B cell (primary cell): Measurements from ENCODE around the gene TUBGCP2. TPM values are rescaled to one million over a fixed set of nuclear protein-coding genes. Genes with fewer than 3 reads are reported as not detected.

Experiments used
- ATAC-seq: fragments of 200-7000 bp; cut with Tn5 transposase; one replicate; pipeline ENCODE4 v1.10.0; 2021; ENCODE audit warnings: low read depth, mild to moderate bottlenecking, moderate number of reproducible peaks, moderate library complexity
- CTCF ChIA-PET: fragments of 350-600 bp; sonication (Branson Sonifier 250); formaldehyde crosslinking; loops from one replicate; lab custom pipeline; 2021; ENCODE audit warnings: antibody characterized with exemption, inconsistent platforms; lab: Charles Lee
- POLR2A ChIA-PET: fragments of 350-600 bp; sonication (Branson Sonifier 250); formaldehyde crosslinking; loops from one replicate; lab custom pipeline; 2021; ENCODE audit warnings: antibody characterized with exemption; lab: Charles Lee
- DNase-seq: peaks from one replicate; pipeline ENCODE4 v3.0.0; 2013
- H2AFZ ChIP-seq: 2 replicates; pipeline ENCODE4 v1.6.1; 2012; ENCODE audit warnings: mild to moderate bottlenecking, low read depth, low read length; ENCODE audit not compliant: insufficient read depth, poor library complexity, severe bottlenecking
- H3K27ac ChIP-seq, 2 donors: 1 replicate in 1 of 2; 2 replicates in 1 of 2; pipeline ENCODE4 v1.5.1; 2012 to 2013; ENCODE audit warnings: low read length in 2 of 2, mild to moderate bottlenecking in 2 of 2, moderate library complexity in 1 of 2
- H3K27me3 ChIP-seq, 4 experiments: fragments of 200-600 bp in 1 of 4; sonication (generic) in 1 of 4; replicated peaks in 1 of 4; 1 replicate in 2 of 4; 2 replicates in 2 of 4; pipeline versions ENCODE4 v1.6.1 to v1.7.0; 2013 to 2016; ENCODE audit warnings: low read length in 3 of 4, mild to moderate bottlenecking in 2 of 4, mixed read lengths in 1 of 4, moderate library complexity in 1 of 4; ENCODE audit not compliant: insufficient read depth in 4 of 4, control insufficient read depth in 3 of 4; ENCODE audit errors: control extremely low read depth in 1 of 4
- H3K36me3 ChIP-seq, 2 experiments: replicated peaks in 1 of 2; 1 replicate in 1 of 2; 2 replicates in 1 of 2; pipeline versions ENCODE4 v1.6.1 to v1.7.1; 2013; ENCODE audit warnings: low read length in 1 of 2; ENCODE audit not compliant: insufficient read depth in 2 of 2, control insufficient read depth in 1 of 2; ENCODE audit errors: control extremely low read depth in 1 of 2, extremely low read depth in 1 of 2
- H3K4me1 ChIP-seq, 2 donors: fragments of 200-600 bp in 1 of 2; sonication (generic) in 1 of 2; 1 replicate in 1 of 2; 2 replicates in 1 of 2; pipeline versions ENCODE4 v1.5.1 to v1.6.1; 2013 to 2017; ENCODE audit warnings: low read length in 2 of 2; ENCODE audit not compliant: control insufficient read depth in 2 of 2, insufficient read depth in 2 of 2
- H3K4me2 ChIP-seq: replicated peaks from 2 replicates; pipeline ENCODE3; 2012; ENCODE audit warnings: mild to moderate bottlenecking, low read depth, low read length; ENCODE audit not compliant: poor library complexity, severe bottlenecking
- H3K4me3 ChIP-seq, 5 experiments: fragments of 200-600 bp in 1 of 5; sonication (generic) in 1 of 5; 1 replicate in 3 of 5; 2 replicates in 2 of 5; pipeline versions ENCODE4 v1.5.1 to v1.7.0; 2011 to 2016; ENCODE audit warnings: low read length in 4 of 5, mild to moderate bottlenecking in 4 of 5, low read depth in 2 of 5, control low read depth in 1 of 5, moderate library complexity in 1 of 5; ENCODE audit not compliant: insufficient read depth in 1 of 5; ENCODE audit errors: control extremely low read depth in 1 of 5, extremely low read depth in 1 of 5
- H3K79me2 ChIP-seq: fragments of 200-600 bp; sonication (generic); one replicate; pipeline ENCODE4 v1.6.0; 2016; ENCODE audit warnings: low read length; ENCODE audit not compliant: control insufficient read depth, insufficient read depth
- H3K9ac ChIP-seq: fragments of 200-600 bp; sonication (generic); 2 replicates; pipeline ENCODE4 v1.6.1; 2017; ENCODE audit warnings: mild to moderate bottlenecking, low read length, moderate library complexity
- H3K9me3 ChIP-seq, 3 donors: one replicate each; pipeline versions ENCODE4 v1.6.1 to v1.7.1; 2013; ENCODE audit warnings: low read length in 2 of 3; ENCODE audit not compliant: control insufficient read depth in 2 of 3, insufficient read depth in 1 of 3; ENCODE audit errors: control extremely low read depth in 1 of 3
- H4K20me1 ChIP-seq: 2 replicates; pipeline ENCODE4 v1.6.0; 2012; ENCODE audit warnings: mild to moderate bottlenecking, low read length; ENCODE audit not compliant: insufficient read depth, control insufficient read depth, poor library complexity, severe bottlenecking
- H3K27ac Mint-ChIP-seq: one replicate; pipeline ENCODE4 v1.8.0; 2021; ENCODE audit warnings: mixed read lengths
- H3K27me3 Mint-ChIP-seq: one replicate; pipeline ENCODE4 v1.8.0; 2021; ENCODE audit warnings: mixed read lengths
- H3K4me1 Mint-ChIP-seq: one replicate; pipeline ENCODE4 v1.8.0; 2021; ENCODE audit warnings: mixed read lengths
- H3K4me3 Mint-ChIP-seq: one replicate; pipeline ENCODE4 v1.8.0; 2021; ENCODE audit warnings: mixed read lengths
- H3K9me3 Mint-ChIP-seq: one replicate; pipeline ENCODE4 v1.8.0; 2022; ENCODE audit warnings: mixed read lengths; ENCODE audit not compliant: insufficient read depth
- EZH2 ChIP-seq: IDR thresholded peaks from 2 replicates; pipeline ENCODE4 v1.6.1; 2012; ENCODE audit warnings: borderline replicate concordance, low read depth, mild to moderate bottlenecking, moderate library complexity, low read length; ENCODE audit not compliant: insufficient read depth, poor library complexity, severe bottlenecking
- WGBS: methylation state at CpG from one replicate; pipeline ENCODE4 v1.1.5; 2013; ENCODE audit warnings: missing lambda C conversion rate; ENCODE audit not compliant: insufficient coverage; 5-methylcytosine and 5-hydroxymethylcytosine counted together
- intact Hi-C: fragments of 100-400 bp; cut with micrococcal nuclease; formaldehyde crosslinking; loops from one replicate; pipeline ENCODE4 v1.10.0; 2022
- polyA plus RNA-seq: library from polyadenylated mRNA; depleted of rRNA; stranded (reverse); fragments of >200 nt; gene quantifications from 2 replicates; pipeline ENCODE4 v1.2.3, GENCODE V29; 2012
- total RNA-seq, 2 donors: library from RNA; stranded (reverse); fragments of 120-200 nt in 1 of 2; gene quantifications; 1 replicate in 1 of 2; 2 replicates in 1 of 2; pipeline versions ENCODE4 v1.2.3 to v1.2.4, GENCODE V29; 2013 to 2022
- TF ChIP-seq, protein P1 (sequence below): fragments of 200-600 bp; IDR thresholded peaks from one replicate; pipeline ENCODE4 v1.8.0; 2022; ENCODE audit warnings: antibody characterized with exemption, mild to moderate bottlenecking

TUBGCP2 gene
- total and polyA plus RNA-seq, 2 donors (not counting 1 experiment from before 2014, with no cell fraction given), result 50.3 to 90.3 TPM

DNA sequence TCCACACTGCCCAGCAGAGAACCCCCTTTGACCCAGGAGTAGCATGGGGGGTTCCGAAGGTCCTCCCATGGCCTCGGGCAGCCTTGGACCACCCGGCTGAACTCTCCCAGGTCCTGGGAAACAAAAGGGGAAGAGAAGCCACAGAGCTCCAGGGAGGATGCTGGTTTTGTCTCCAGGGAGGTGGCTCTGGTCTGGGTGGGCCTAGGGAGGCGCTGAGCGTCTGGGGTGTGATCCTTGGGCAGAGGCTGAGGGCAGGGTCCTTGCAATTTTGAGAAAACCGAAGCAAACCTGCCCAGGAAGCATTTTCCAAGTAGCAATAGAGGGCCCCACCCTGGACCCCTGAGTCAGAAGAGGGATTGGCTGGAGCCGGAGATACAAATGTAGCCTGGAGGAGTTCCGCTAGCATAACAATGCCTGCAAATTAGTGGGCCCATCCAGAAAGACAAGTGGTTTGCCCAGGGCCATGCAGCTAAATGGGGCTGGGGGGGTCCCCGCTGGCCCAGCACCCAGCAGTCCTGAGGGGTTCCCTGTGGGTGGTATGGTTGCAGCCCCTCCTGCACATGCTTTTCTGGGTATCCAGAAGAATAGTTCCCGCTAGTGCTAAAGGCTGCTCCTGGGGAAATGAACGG, 76.6 kb downstream of the TUBGCP2 start:
- H3K79me2 ChIP-seq, result no peaks in the 10 kb centered on the region
- no peak overlapping the region for H2AFZ ChIP-seq
- ATAC-seq (no peak), DNase-seq (no peak)
- H3K4me1 Mint-ChIP-seq, result peaks cover 19% of the 10 kb centered on the region
- H3K27me3 Mint-ChIP-seq, result peaks cover 33% of the 10 kb centered on the region
- intact Hi-C loops, result no loop called here
- peaks cover 4% of the 10 kb centered on the region for H4K20me1 ChIP-seq
- H3K4me3 ChIP-seq, result no peak overlapping the region
- no peaks in the 10 kb centered on the region for H3K9me3 Mint-ChIP-seq
- no peak overlapping the region for H3K27ac Mint-ChIP-seq
- ChIA-PET POLR2A (no interaction called here), CTCF (interaction anchor here (1.2 kb wide), 1 partner anchor 14 kb away, joined by 3 read pairs; no protein-coding TSS in a partner anchor)
- peaks cover 34 to 37% of the 10 kb centered on the region in 2 donors for H3K4me1 ChIP-seq
- no peak overlapping the region for H3K9ac ChIP-seq
- WGBS, result 65% methylated on average over 11 of the region's 11 CpGs
- no peaks in the 10 kb centered on the region for H3K36me3 ChIP-seq
- no peak overlapping the region for H3K27ac ChIP-seq
- no peak overlapping the region for H3K4me2 ChIP-seq
- no peak for TF ChIP-seq EZH2
- TF ChIP-seq, protein P1, sequence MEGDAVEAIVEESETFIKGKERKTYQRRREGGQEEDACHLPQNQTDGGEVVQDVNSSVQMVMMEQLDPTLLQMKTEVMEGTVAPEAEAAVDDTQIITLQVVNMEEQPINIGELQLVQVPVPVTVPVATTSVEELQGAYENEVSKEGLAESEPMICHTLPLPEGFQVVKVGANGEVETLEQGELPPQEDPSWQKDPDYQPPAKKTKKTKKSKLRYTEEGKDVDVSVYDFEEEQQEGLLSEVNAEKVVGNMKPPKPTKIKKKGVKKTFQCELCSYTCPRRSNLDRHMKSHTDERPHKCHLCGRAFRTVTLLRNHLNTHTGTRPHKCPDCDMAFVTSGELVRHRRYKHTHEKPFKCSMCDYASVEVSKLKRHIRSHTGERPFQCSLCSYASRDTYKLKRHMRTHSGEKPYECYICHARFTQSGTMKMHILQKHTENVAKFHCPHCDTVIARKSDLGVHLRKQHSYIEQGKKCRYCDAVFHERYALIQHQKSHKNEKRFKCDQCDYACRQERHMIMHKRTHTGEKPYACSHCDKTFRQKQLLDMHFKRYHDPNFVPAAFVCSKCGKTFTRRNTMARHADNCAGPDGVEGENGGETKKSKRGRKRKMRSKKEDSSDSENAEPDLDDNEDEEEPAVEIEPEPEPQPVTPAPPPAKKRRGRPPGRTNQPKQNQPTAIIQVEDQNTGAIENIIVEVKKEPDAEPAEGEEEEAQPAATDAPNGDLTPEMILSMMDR, result no peak
- peaks cover 0 to 12% (median 0%) of the 10 kb centered on the region in 3 donors for H3K9me3 ChIP-seq
- H3K4me3 Mint-ChIP-seq, result peak overlapping the region; percentile 45
- H3K27me3 ChIP-seq, result peaks cover 0 to 57% (median 23%) of the 10 kb centered on the region in 4 experiments

DNA sequence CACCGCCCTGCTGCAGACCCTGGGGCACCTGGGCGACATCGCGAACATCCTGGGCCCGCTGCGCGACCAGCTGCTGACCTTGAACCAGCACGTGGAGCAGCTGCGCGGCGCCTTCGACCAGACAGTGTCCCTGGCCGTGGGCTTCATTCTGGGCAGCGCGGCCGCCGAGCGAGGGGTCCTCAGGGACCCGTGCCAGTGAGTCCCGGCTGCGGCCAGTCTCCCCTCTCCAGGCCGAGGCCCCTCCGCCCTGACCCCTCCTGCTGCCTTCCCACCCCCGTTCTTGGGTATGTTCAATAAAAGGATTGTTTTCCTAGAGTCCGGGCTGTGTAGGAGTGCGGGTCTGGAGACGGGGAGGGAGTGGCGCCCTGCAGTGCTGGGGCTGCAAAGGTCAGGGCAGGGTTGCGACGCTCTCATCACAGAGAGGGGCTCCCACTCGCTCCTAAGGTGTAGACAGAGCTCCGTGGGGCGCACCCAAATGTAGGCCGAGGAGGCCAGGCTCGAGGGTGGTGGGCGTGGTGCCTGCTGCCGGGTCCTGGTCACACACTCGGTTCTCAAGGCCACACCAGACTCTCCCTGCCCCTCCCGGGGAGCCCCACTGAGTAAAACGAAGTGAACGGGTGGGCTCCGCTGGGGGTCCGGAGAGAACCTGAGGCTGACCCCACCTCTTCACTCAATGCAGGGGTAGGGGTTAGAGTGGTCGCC, 77.3 kb downstream of the TUBGCP2 start:
- CTCF ChIA-PET, result no interaction called here
- peak overlapping the region; percentile 75 for H3K4me3 Mint-ChIP-seq
- peaks cover 37% of the 10 kb centered on the region for H3K27me3 Mint-ChIP-seq
- DNase-seq (no peak), ATAC-seq (no peak)
- 39% methylated on average over 42 of the region's 44 CpGs for WGBS
- H3K4me1 ChIP-seq, result peaks cover 27 to 30% of the 10 kb centered on the region in 2 donors
- H3K9me3 ChIP-seq, result peaks cover 0 to 14% (median 0%) of the 10 kb centered on the region in 3 donors
- no peaks in the 10 kb centered on the region for H3K36me3 ChIP-seq
- H2AFZ ChIP-seq, result no peak overlapping the region
- no peaks in the 10 kb centered on the region for H3K9me3 Mint-ChIP-seq
- no peak overlapping the region for H3K4me3 ChIP-seq
- H4K20me1 ChIP-seq, result peaks cover 4% of the 10 kb centered on the region
- H3K9ac ChIP-seq, result no peak overlapping the region
- intact Hi-C loops, result no loop called here
- H3K4me2 ChIP-seq, result peak overlapping the region; percentile 89
- H3K27ac Mint-ChIP-seq, result peak overlapping the region; percentile 56
- TF ChIP-seq EZH2, result no peak
- TF ChIP-seq, protein P1, result no peak
- H3K4me1 Mint-ChIP-seq, result peaks cover 19% of the 10 kb centered on the region
- H3K27me3 ChIP-seq, result peaks cover 0 to 57% (median 23%) of the 10 kb centered on the region in 4 experiments
- H3K27ac ChIP-seq, result no peak overlapping the region
- POLR2A ChIA-PET, result no interaction called here
- H3K79me2 ChIP-seq, result no peaks in the 10 kb centered on the region
